IMR-90 (cell line): Measurements from ENCODE around the gene PRXL2B. TPM values are rescaled to one million over a fixed set of nuclear protein-coding genes. Genes with fewer than 3 reads are reported as not detected.

Source experiments
- ATAC-seq: fragments of 200-7000 bp; cut with Tn5 transposase; 2 replicates; pipeline ENCODE4 v1.9.1; 2020; ENCODE audit warnings: low read depth, mild to moderate bottlenecking, moderate library complexity
- BruUV-seq: library from RNA; stranded (reverse); fragments of 400-500 nt; replicated peaks from 2 replicates; lab custom pipeline; 2021; lab: Mats Ljungman, UMichigan
- CTCF ChIA-PET: fragments of 300-600 bp; formaldehyde crosslinking; extraction: SDS; loops from one replicate; lab custom pipeline; 2021; ENCODE audit warnings: antibody characterized with exemption; lab: Yijun Ruan, JAX
- POLR2A ChIA-PET: fragments of 300-600 bp; sonication (Branson Sonifier 250); formaldehyde crosslinking; loops from one replicate; lab custom pipeline; 2022; ENCODE audit warnings: antibody characterized with exemption; ENCODE audit not compliant: unreplicated experiment; lab: Charles Lee
- DNase-seq: peaks from one replicate; pipeline ENCODE4 v3.0.0; 2013
- H2AFZ ChIP-seq: replicated peaks from 2 replicates; pipeline ENCODE3; 2013; ENCODE audit warnings: low read length, mild to moderate bottlenecking; ENCODE audit not compliant: poor library complexity
- H2AK5ac ChIP-seq: 2 replicates; pipeline ENCODE4 v1.6.1; 2013; ENCODE audit warnings: low read depth, low read length, inconsistent platforms
- H2AK9ac ChIP-seq: replicated peaks from 2 replicates; pipeline ENCODE3; 2013; ENCODE audit warnings: mild to moderate bottlenecking, low read depth, low read length, moderate library complexity; ENCODE audit not compliant: poor library complexity
- H2BK120ac ChIP-seq: 2 replicates; pipeline ENCODE4 v1.6.1; 2013; ENCODE audit warnings: low read depth, low read length, inconsistent platforms
- H2BK15ac ChIP-seq: 3 replicates; pipeline ENCODE4 v1.6.1; 2013; ENCODE audit warnings: low read depth, low read length, inconsistent platforms
- H2BK20ac ChIP-seq: 2 replicates; pipeline ENCODE4 v1.6.1; 2013; ENCODE audit warnings: low read depth, mild to moderate bottlenecking, inconsistent platforms, low read length, moderate library complexity
- H2BK5ac ChIP-seq: 2 replicates; pipeline ENCODE4 v1.6.1; 2013; ENCODE audit warnings: mild to moderate bottlenecking, low read depth, low read length, inconsistent platforms; ENCODE audit not compliant: poor library complexity, severe bottlenecking
- H3K14ac ChIP-seq: replicated peaks from 2 replicates; pipeline ENCODE4 v1.6.1; 2013; ENCODE audit warnings: low read depth, low read length, inconsistent platforms
- H3K18ac ChIP-seq: 2 replicates; pipeline ENCODE4 v1.6.1; 2013; ENCODE audit warnings: low read depth, low read length, control low read depth
- H3K23ac ChIP-seq: 2 replicates; pipeline ENCODE4 v1.6.1; 2013; ENCODE audit warnings: low read depth, low read length, inconsistent platforms
- H3K27ac ChIP-seq: 2 replicates; pipeline ENCODE4 v1.5.1; 2013; ENCODE audit warnings: mild to moderate bottlenecking, control low read depth, low read length; ENCODE audit not compliant: insufficient read depth
- H3K27me3 ChIP-seq: 2 replicates; pipeline ENCODE4 v1.6.1; 2013; ENCODE audit warnings: low read length; ENCODE audit not compliant: control insufficient read depth, insufficient read depth
- H3K36me3 ChIP-seq: 2 replicates; pipeline ENCODE4 v1.6.1; 2013; ENCODE audit warnings: low read length, mixed read lengths; ENCODE audit not compliant: control insufficient read depth, insufficient read depth
- H3K4ac ChIP-seq: 2 replicates; pipeline ENCODE4 v1.6.1; 2013; ENCODE audit warnings: low read depth, low read length, inconsistent platforms
- H3K4me1 ChIP-seq: 2 replicates; pipeline ENCODE4 v1.6.1; 2013; ENCODE audit warnings: low read length, mixed read lengths; ENCODE audit not compliant: control insufficient read depth, insufficient read depth
- H3K4me2 ChIP-seq: 2 replicates; pipeline ENCODE4 v1.6.1; 2013; ENCODE audit warnings: low read depth, mild to moderate bottlenecking, control low read depth, low read length, moderate library complexity
- H3K4me3 ChIP-seq: 2 replicates; pipeline ENCODE4 v1.5.1; 2013; ENCODE audit warnings: low read depth, mild to moderate bottlenecking, control low read depth, low read length, moderate library complexity; ENCODE audit not compliant: insufficient read depth
- H3K56ac ChIP-seq: 2 replicates; pipeline ENCODE4 v1.6.1; 2013; ENCODE audit warnings: low read length, inconsistent platforms; ENCODE audit not compliant: insufficient read depth; ENCODE audit errors: extremely low read depth
- H3K79me1 ChIP-seq, 2 experiments: 2 replicates each; pipeline ENCODE4 v1.6.1; 2013; ENCODE audit warnings: low read length in 2 of 2, inconsistent platforms in 1 of 2, low read depth in 1 of 2
- H3K9ac ChIP-seq: 2 replicates; pipeline ENCODE4 v1.6.1; 2013; ENCODE audit warnings: low read depth, low read length, control low read depth
- H3K9me1 ChIP-seq: 2 replicates; pipeline ENCODE4 v1.6.1; 2013; ENCODE audit warnings: low read length, inconsistent platforms; ENCODE audit not compliant: insufficient read depth
- H3K9me3 ChIP-seq: 2 replicates; pipeline ENCODE4 v1.6.1; 2013; ENCODE audit warnings: low read length; ENCODE audit not compliant: control insufficient read depth, insufficient read depth
- H4K20me1 ChIP-seq: 2 replicates; pipeline ENCODE4 v1.6.1; 2013; ENCODE audit warnings: low read length, inconsistent platforms; ENCODE audit not compliant: insufficient read depth
- H4K5ac ChIP-seq: 2 replicates; pipeline ENCODE4 v1.6.1; 2013; ENCODE audit warnings: mild to moderate bottlenecking, low read depth, low read length, control low read depth
- H4K8ac ChIP-seq, 2 experiments: 2 replicates each; pipeline ENCODE4 v1.6.1; 2013; ENCODE audit warnings: low read depth in 2 of 2, low read length in 2 of 2, control low read depth in 1 of 2, inconsistent platforms in 1 of 2
- H4K91ac ChIP-seq: 2 replicates; pipeline ENCODE4 v1.6.1; 2013; ENCODE audit warnings: low read depth, low read length, inconsistent platforms; ENCODE audit not compliant: insufficient read depth
- BHLHE40 ChIP-seq: fragments of 150-350 bp; IDR thresholded peaks from 2 replicates; pipeline ENCODE4 v1.6.1; 2016; ENCODE audit warnings: mild to moderate bottlenecking, low read depth, low read length
- CEBPB ChIP-seq: IDR thresholded peaks from 2 replicates; pipeline ENCODE4 v1.6.1; 2012; ENCODE audit warnings: low read depth, low read length, improper control_type of control experiment
- CHD1 ChIP-seq: IDR thresholded peaks from 2 replicates; pipeline ENCODE4 v1.6.1; 2012; ENCODE audit warnings: low read depth, low read length, improper control_type of control experiment
- FOS ChIP-seq: fragments of 150-350 bp; IDR thresholded peaks from 2 replicates; pipeline ENCODE4 v1.6.1; 2016; ENCODE audit warnings: low read depth, low read length
- MAZ ChIP-seq: IDR thresholded peaks from 2 replicates; pipeline ENCODE4 v1.6.1; 2012; ENCODE audit warnings: low read depth, mild to moderate bottlenecking, low read length, improper control_type of control experiment, moderate library complexity, borderline replicate concordance
- MXI1 ChIP-seq: IDR thresholded peaks from 2 replicates; pipeline ENCODE4 v1.6.1; 2012; ENCODE audit warnings: low read depth, mild to moderate bottlenecking, low read length, moderate library complexity, borderline replicate concordance
- POLR2A ChIP-seq: IDR thresholded peaks from 2 replicates; pipeline ENCODE4 v1.6.1; 2012; ENCODE audit warnings: mild to moderate bottlenecking, low read depth, low read length
- RAD21 ChIP-seq: IDR thresholded peaks from 2 replicates; pipeline ENCODE4 v1.6.1; 2012; ENCODE audit warnings: low read length, improper control_type of control experiment
- RCOR1 ChIP-seq: IDR thresholded peaks from 2 replicates; pipeline ENCODE4 v1.6.1; 2012; ENCODE audit warnings: mild to moderate bottlenecking, low read length, improper control_type of control experiment; ENCODE audit not compliant: insufficient replicate concordance
- RFX5 ChIP-seq: IDR thresholded peaks from 2 replicates; pipeline ENCODE4 v1.8.0; 2012; ENCODE audit warnings: low read depth, mild to moderate bottlenecking, low read length, moderate library complexity
- SMC3 ChIP-seq: fragments of 150-350 bp; IDR thresholded peaks from 2 replicates; pipeline ENCODE4 v1.6.1; 2016; ENCODE audit warnings: low read depth, mild to moderate bottlenecking, antibody characterized with exemption, low read length, moderate library complexity
- WGBS, 2 experiments: methylation state at CpG; one replicate each; pipeline versions ENCODE4 v1.1.5 to v1.1.7; 2013; ENCODE audit warnings: missing lambda C conversion rate in 2 of 2; ENCODE audit not compliant: insufficient read length in 1 of 2; ENCODE audit errors: extremely low coverage in 2 of 2; 5-methylcytosine and 5-hydroxymethylcytosine counted together
- dilution Hi-C: fragments of 300-500 bp; cut with HindIII; formaldehyde crosslinking; loops from one replicate; pipeline ENCODE4 v1.14.3; 2018; ENCODE audit warnings: low sequenced_read_pairs; ENCODE audit not compliant: unreplicated experiment
- in situ Hi-C: fragments of 300-500 bp; cut with MboI; formaldehyde crosslinking; loops from 3 replicates; pipeline ENCODE4 v1.14.3; 2019; ENCODE audit warnings: low sequenced_read_pairs, inconsistent platforms, mixed read lengths
- intact Hi-C: fragments of 100-400 bp; cut with micrococcal nuclease; formaldehyde crosslinking; loops from 2 replicates; pipeline ENCODE4 v1.10.0; 2022
- polyA plus RNA-seq, 3 experiments: library from polyadenylated mRNA; depleted of rRNA; stranded (reverse); fragments of >200 nt; gene quantifications; 2 replicates each; pipeline ENCODE4 v1.2.3, GENCODE V29; 2012; ENCODE audit warnings: low replicate concordance in 1 of 3
- total RNA-seq: library from RNA; depleted of rRNA; stranded (reverse); fragments of >200 nt; gene quantifications from 2 replicates; pipeline ENCODE4 v1.2.3, GENCODE V29; 2012

PRXL2B gene
- total and polyA plus RNA-seq, 2 of the 4 experiments (the other 2 are of a cell fraction) = 10.9 to 22.3 TPM

DNA sequence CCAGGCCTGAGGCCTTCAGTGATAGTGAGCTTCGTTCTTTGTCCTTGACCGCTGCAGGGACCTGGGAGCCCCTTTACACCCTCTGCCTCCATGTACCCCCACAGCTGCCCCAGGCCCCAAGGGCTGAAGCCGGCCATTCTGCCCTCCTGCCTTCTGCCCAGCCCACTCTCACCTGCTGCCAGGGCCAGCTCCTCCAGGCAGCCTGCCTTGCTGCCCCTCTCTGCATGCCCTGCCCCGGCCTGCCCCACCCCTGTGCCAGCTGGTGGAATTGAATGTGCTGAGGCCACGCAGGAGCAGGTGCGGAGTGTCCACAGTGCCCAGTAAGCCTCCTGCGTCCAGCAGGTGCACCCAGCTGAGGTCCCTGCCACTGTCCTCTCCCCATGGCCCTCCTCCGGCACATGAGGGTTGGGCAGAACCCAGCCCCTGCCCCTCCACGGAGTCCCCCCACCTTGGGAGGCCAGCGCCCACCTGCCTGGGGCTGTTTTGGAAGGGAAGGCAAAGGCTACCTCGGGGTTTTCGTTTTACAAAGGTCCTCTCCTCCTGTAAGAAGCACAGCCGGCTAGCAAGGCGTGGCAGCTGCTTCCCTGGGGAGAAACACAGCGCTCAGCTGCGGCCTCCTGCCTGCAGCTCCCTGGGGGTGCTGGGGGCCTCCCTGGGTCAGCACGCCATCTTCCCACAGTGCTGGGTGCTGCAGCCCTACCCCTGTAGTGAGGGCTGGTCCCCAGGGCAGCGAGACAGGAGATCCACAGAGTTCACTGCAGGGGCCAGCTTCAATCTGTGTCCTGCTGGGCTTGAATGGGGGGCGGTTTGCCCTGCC is 25.3 kb downstream of the PRXL2B start:
- Histone ChIP-seq H2BK20ac (no peak overlapping the region), H2AK9ac (no peak overlapping the region), H3K4me2 (no peak overlapping the region), H3K4ac (no peak overlapping the region), H3K23ac (no peak overlapping the region), H3K79me1 (no peaks in the 10 kb centered on the region), H3K4me3 (no peak overlapping the region), H4K91ac (no peak overlapping the region), H2BK120ac (no peak overlapping the region), H3K4me1 (no peaks in the 10 kb centered on the region), H4K20me1 (no peaks in the 10 kb centered on the region), H3K14ac (no peak overlapping the region), H3K18ac (no peak overlapping the region), H3K27ac (no peak overlapping the region), H4K5ac (no peak overlapping the region), H2AK5ac (no peak overlapping the region), H2AFZ (no peak overlapping the region), H3K9me3 (0 out of 2 replicates have a peak, but pooled peaks cover 1% of the 10 kb centered on the region), H3K36me3 (no peaks in the 10 kb centered on the region), H3K27me3 (no peaks in the 10 kb centered on the region; the same call in 1 of the 2 replicates), H2BK5ac (no peak overlapping the region), H3K9me1 (no peaks in the 10 kb centered on the region), H4K8ac (no peak overlapping the region), H3K9ac (no peak overlapping the region), H2BK15ac (no peak overlapping the region), H3K56ac (no peak overlapping the region)
- TF ChIP-seq RAD21 = no peak
- TF ChIP-seq FOS = no peak
- no peak for TF ChIP-seq POLR2A
- TF ChIP-seq CEBPB = no peak
- TF ChIP-seq MAZ = no peak
- no peak for TF ChIP-seq RCOR1
- no peak for TF ChIP-seq RFX5
- TF ChIP-seq CHD1 = no peak
- TF ChIP-seq BHLHE40 = no peak
- TF ChIP-seq SMC3 = no peak
- no peak for TF ChIP-seq MXI1
- intact Hi-C loops (loop anchor here (1.0 kb wide), 1 partner anchor 25 kb away; no protein-coding TSS in a partner anchor), in situ Hi-C loops (no loop called here), dilution Hi-C loops (no loop called here)
- ChIA-PET CTCF (no interaction called here), POLR2A (no interaction called here)
- ATAC-seq (no peak), DNase-seq (no peak)
- 86% methylated on average over 7 of the region's 19 CpGs; no CpG with 5 or more reads in 1 of the 2 experiments for WGBS, 2 experiments
- BruUV-seq = no TSS peak
